K562 (cell line): ENCODE results near the gene PCSK5. TPM values are rescaled to one million over a fixed set of nuclear protein-coding genes. Genes with fewer than 3 reads are reported as not detected.

Experiments used
- RAD21 ChIP-seq, 2 experiments: fragments of 250-450 bp in 1 of 2; fragments of 450-650 bp in 1 of 2; sonication (Bioruptor Pico) in 1 of 2; formaldehyde crosslinking in 1 of 2; IDR thresholded peaks in 1 of 2; conservative IDR thresholded peaks in 1 of 2; 2 replicates each; pipeline versions ENCODE4 v1.4.0 to v1.8.0; 2020 to 2022; ENCODE audit warnings: mild to moderate bottlenecking in 2 of 2, moderate library complexity in 1 of 2
- SMC3 ChIP-seq: conservative IDR thresholded peaks from 2 replicates; pipeline ENCODE4 v1.6.1; 2011; ENCODE audit warnings: low read depth, low read length, improper control_type of control experiment; ENCODE audit not compliant: insufficient read depth
- polyA plus RNA-seq, 8 experiments: library from polyadenylated mRNA; depleted of rRNA in 4 of 8; stranded (reverse) in 5 of 8; unstranded in 3 of 8; fragments of >200 nt; fragmentation: Nextera tagmentation in 2 of 8; fragmentation: Illumina TruSeq in 1 of 8; extraction: Ambion mirVana in 2 of 8; extraction: Trizol in 1 of 8; gene quantifications; 2 replicates each; pipeline versions ENCODE4 v1.2.1 to v1.2.3, GENCODE V29; 2011 to 2014; ENCODE audit warnings: inconsistent platforms in 1 of 8, missing spikeins in 1 of 8
- total RNA-seq, 7 experiments: library from RNA; depleted of rRNA in 6 of 7; stranded (reverse); fragments of >200 nt in 6 of 7; fragmentation: Illumina TruSeq in 2 of 7; extraction: Trizol in 2 of 7; gene quantifications; 2 replicates each; pipeline versions ENCODE4 v1.2.1 to v1.2.3, GENCODE V29; 2011 to 2021; ENCODE audit warnings: low replicate concordance in 1 of 7
- TF ChIP-seq, protein P1 (sequence below): conservative IDR thresholded peaks from 2 replicates; pipeline ENCODE4 v1.6.1; 2011; ENCODE audit warnings: low read depth, mild to moderate bottlenecking, low read length; ENCODE audit not compliant: control insufficient read depth
- TF ChIP-seq, protein P2 (sequence below): fragments of 150-350 bp; IDR thresholded peaks from 2 replicates; pipeline ENCODE4 v1.6.1; 2014; ENCODE audit warnings: low read depth, mild to moderate bottlenecking, low read length, borderline replicate concordance
- TF ChIP-seq, protein P3 (sequence below), 3 experiments: fragments of 200-800 bp in 1 of 3; sonication (Bioruptor generic) in 1 of 3; sonication (generic) in 1 of 3; formaldehyde crosslinking in 1 of 3; IDR thresholded peaks; 2 replicates each; pipeline versions ENCODE4 v1.6.1 to v1.8.0; 2016 to 2022; ENCODE audit warnings: mild to moderate bottlenecking in 2 of 3, missing compliant biosample characterization in 2 of 3, missing genetic modification characterization in 2 of 3, missing genetic modification reagents in 1 of 3
- TF ChIP-seq, protein P4 (sequence below), 2 experiments: fragments of 450-650 bp; formaldehyde crosslinking in 1 of 2; IDR thresholded peaks; 2 replicates each; pipeline versions ENCODE4 v1.4.0 to v1.6.1; 2014 to 2020; ENCODE audit warnings: mild to moderate bottlenecking in 2 of 2, borderline replicate concordance in 1 of 2, low read depth in 1 of 2
- TF ChIP-seq, protein P5 (sequence below): fragments of 450-650 bp; formaldehyde crosslinking; IDR thresholded peaks from 2 replicates; pipeline ENCODE4 v1.4.0; 2020; ENCODE audit warnings: mild to moderate bottlenecking, moderate library complexity

The PCSK5 gene
- total and polyA plus RNA-seq, 9 of the 15 experiments (the other 6 are each of a cell fraction or from before 2014, with no cell fraction given), result not detected

DNA sequence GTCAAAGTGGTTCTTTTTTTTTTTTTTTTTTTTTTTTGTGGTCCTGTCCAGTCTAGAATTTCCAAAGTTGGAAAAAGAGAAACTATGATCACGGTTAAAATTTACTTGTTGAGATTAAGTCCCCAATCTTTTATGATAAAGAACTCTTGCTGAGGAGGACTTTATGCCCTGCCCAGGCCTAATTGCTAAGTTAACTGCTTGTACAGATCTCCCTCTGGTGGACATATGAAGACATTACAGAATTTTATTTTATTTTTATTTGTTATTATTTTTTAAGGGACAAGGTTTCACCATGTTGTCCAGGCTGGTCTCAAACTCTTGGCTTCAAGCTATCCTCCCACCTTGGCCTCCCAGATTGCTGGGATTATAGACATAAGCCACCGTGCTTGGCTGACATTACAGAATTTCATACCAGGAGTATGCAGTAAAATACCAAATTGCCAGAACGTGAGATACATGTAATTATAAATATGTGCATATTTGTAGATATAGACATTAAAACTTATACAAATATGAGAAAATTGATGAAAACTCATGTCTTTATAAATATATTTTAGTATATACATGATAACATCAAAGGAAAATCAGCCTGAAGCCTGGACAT is 412.6 kb downstream of the PCSK5 start (continued):
- TF ChIP-seq, protein P1, sequence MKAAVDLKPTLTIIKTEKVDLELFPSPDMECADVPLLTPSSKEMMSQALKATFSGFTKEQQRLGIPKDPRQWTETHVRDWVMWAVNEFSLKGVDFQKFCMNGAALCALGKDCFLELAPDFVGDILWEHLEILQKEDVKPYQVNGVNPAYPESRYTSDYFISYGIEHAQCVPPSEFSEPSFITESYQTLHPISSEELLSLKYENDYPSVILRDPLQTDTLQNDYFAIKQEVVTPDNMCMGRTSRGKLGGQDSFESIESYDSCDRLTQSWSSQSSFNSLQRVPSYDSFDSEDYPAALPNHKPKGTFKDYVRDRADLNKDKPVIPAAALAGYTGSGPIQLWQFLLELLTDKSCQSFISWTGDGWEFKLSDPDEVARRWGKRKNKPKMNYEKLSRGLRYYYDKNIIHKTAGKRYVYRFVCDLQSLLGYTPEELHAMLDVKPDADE, result no peak
- TF ChIP-seq, protein P2, sequence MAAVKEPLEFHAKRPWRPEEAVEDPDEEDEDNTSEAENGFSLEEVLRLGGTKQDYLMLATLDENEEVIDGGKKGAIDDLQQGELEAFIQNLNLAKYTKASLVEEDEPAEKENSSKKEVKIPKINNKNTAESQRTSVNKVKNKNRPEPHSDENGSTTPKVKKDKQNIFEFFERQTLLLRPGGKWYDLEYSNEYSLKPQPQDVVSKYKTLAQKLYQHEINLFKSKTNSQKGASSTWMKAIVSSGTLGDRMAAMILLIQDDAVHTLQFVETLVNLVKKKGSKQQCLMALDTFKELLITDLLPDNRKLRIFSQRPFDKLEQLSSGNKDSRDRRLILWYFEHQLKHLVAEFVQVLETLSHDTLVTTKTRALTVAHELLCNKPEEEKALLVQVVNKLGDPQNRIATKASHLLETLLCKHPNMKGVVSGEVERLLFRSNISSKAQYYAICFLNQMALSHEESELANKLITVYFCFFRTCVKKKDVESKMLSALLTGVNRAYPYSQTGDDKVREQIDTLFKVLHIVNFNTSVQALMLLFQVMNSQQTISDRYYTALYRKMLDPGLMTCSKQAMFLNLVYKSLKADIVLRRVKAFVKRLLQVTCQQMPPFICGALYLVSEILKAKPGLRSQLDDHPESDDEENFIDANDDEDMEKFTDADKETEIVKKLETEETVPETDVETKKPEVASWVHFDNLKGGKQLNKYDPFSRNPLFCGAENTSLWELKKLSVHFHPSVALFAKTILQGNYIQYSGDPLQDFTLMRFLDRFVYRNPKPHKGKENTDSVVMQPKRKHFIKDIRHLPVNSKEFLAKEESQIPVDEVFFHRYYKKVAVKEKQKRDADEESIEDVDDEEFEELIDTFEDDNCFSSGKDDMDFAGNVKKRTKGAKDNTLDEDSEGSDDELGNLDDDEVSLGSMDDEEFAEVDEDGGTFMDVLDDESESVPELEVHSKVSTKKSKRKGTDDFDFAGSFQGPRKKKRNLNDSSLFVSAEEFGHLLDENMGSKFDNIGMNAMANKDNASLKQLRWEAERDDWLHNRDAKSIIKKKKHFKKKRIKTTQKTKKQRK, result no peak
- TF ChIP-seq, protein P3, sequence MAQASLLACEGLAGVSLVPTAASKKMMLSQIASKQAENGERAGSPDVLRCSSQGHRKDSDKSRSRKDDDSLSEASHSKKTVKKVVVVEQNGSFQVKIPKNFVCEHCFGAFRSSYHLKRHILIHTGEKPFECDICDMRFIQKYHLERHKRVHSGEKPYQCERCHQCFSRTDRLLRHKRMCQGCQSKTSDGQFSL (CRISPR knock-in tag; IDR thresholded peaks at IDR 0.05), result no peak
- TF ChIP-seq, protein P3 (tag; IDR thresholded peaks at IDR 0.05), result no peak
- TF ChIP-seq, protein P4, sequence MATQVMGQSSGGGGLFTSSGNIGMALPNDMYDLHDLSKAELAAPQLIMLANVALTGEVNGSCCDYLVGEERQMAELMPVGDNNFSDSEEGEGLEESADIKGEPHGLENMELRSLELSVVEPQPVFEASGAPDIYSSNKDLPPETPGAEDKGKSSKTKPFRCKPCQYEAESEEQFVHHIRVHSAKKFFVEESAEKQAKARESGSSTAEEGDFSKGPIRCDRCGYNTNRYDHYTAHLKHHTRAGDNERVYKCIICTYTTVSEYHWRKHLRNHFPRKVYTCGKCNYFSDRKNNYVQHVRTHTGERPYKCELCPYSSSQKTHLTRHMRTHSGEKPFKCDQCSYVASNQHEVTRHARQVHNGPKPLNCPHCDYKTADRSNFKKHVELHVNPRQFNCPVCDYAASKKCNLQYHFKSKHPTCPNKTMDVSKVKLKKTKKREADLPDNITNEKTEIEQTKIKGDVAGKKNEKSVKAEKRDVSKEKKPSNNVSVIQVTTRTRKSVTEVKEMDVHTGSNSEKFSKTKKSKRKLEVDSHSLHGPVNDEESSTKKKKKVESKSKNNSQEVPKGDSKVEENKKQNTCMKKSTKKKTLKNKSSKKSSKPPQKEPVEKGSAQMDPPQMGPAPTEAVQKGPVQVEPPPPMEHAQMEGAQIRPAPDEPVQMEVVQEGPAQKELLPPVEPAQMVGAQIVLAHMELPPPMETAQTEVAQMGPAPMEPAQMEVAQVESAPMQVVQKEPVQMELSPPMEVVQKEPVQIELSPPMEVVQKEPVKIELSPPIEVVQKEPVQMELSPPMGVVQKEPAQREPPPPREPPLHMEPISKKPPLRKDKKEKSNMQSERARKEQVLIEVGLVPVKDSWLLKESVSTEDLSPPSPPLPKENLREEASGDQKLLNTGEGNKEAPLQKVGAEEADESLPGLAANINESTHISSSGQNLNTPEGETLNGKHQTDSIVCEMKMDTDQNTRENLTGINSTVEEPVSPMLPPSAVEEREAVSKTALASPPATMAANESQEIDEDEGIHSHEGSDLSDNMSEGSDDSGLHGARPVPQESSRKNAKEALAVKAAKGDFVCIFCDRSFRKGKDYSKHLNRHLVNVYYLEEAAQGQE (IDR thresholded peaks at IDR 0.05; ENCODE audit: borderline replicate concordance), result peak; percentile 43; the same call in 1 of the 2 replicates
- TF ChIP-seq, protein P4 (CRISPR knock-in tag; IDR thresholded peaks at IDR 0.05; ENCODE audit: low read depth), result no peak
- peak; percentile 64 to 73 for TF ChIP-seq RAD21 (CRISPR knock-in tag; conservative IDR thresholded peaks at IDR 0.05 in 1 of 2, IDR thresholded peaks at IDR 0.05 in 1 of 2)
- TF ChIP-seq SMC3, result 0 out of 2 replicates have a peak, but pooled peaks have one; percentile 21
- TF ChIP-seq, protein P5, sequence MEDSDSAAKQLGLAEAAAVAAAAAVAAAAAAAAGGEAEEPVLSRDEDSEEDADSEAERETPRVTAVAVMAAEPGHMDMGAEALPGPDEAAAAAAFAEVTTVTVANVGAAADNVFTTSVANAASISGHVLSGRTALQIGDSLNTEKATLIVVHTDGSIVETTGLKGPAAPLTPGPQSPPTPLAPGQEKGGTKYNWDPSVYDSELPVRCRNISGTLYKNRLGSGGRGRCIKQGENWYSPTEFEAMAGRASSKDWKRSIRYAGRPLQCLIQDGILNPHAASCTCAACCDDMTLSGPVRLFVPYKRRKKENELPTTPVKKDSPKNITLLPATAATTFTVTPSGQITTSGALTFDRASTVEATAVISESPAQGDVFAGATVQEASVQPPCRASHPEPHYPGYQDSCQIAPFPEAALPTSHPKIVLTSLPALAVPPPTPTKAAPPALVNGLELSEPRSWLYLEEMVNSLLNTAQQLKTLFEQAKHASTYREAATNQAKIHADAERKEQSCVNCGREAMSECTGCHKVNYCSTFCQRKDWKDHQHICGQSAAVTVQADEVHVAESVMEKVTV, result 0 out of 2 replicates have a peak, but pooled peaks have one; percentile 31
